H1 (cell line): ENCODE data around the gene IL6ST. TPM values are rescaled to one million over a fixed set of nuclear protein-coding genes. Genes with fewer than 3 reads are reported as not detected.

Source experiments
- CTCF ChIA-PET: fragments of 300-600 bp; sonication (Branson Sonifier 250); formaldehyde crosslinking; loops from one replicate; lab custom pipeline; 2021; ENCODE audit not compliant: partially characterized antibody; lab: Charles Lee
- POLR2A ChIA-PET: fragments of 300-600 bp; sonication (Branson Sonifier 250); formaldehyde crosslinking; loops from one replicate; lab custom pipeline; 2021; ENCODE audit warnings: inconsistent platforms; ENCODE audit not compliant: partially characterized antibody; lab: Charles Lee
- DNase-seq, 2 experiments: peaks; one replicate each; pipeline versions ENCODE4 v3.0.0 to v3.0.0-alpha.2; 2010 to 2022; ENCODE audit warnings: low spot score in 2 of 2, low read depth in 1 of 2, mixed read lengths in 1 of 2
- FAIRE-seq: peaks from 2 replicates; lab custom pipeline; 2011; peaks lifted over from hg19 to GRCh38; lab: Jason Lieb, UNC
- H2AFZ ChIP-seq: 2 replicates; pipeline ENCODE4 v1.8.1; 2012; ENCODE audit warnings: low read length, inconsistent platforms
- H2AK5ac ChIP-seq: 2 replicates; pipeline ENCODE4 v1.6.1; 2013; ENCODE audit warnings: low read depth, low read length
- H2BK120ac ChIP-seq: replicated peaks from 2 replicates; pipeline ENCODE3; 2013; ENCODE audit warnings: low read depth, low read length, inconsistent platforms
- H2BK12ac ChIP-seq: 2 replicates; pipeline ENCODE4 v1.6.1; 2013; ENCODE audit warnings: low read depth, low read length
- H2BK15ac ChIP-seq: 2 replicates; pipeline ENCODE4 v1.6.1; 2013; ENCODE audit warnings: low read length
- H2BK20ac ChIP-seq: 2 replicates; pipeline ENCODE4 v1.6.1; 2013; ENCODE audit warnings: low read length
- H2BK5ac ChIP-seq: 2 replicates; pipeline ENCODE4 v1.6.1; 2013; ENCODE audit warnings: low read depth, low read length
- H3K14ac ChIP-seq: 2 replicates; pipeline ENCODE4 v1.6.1; 2013; ENCODE audit warnings: inconsistent platforms; ENCODE audit not compliant: insufficient read length
- H3K18ac ChIP-seq: 2 replicates; pipeline ENCODE4 v1.6.1; 2013; ENCODE audit warnings: low read length; ENCODE audit errors: extremely low read depth
- H3K23ac ChIP-seq: 2 replicates; pipeline ENCODE4 v1.6.1; 2013; ENCODE audit warnings: inconsistent platforms; ENCODE audit not compliant: insufficient read length
- H3K23me2 ChIP-seq: 2 replicates; pipeline ENCODE4 v1.6.1; 2013; ENCODE audit warnings: low read depth, low read length
- H3K27ac ChIP-seq: 2 replicates; pipeline ENCODE4 v1.6.1; 2011; ENCODE audit warnings: low read depth, low read length, inconsistent platforms
- H3K27me3 ChIP-seq, 4 experiments: replicated peaks in 1 of 4; 1 replicate in 1 of 4; 2 replicates in 3 of 4; pipeline versions ENCODE4 v1.6.1 to v1.8.1; 2011 to 2013; ENCODE audit warnings: low read length in 3 of 4, mild to moderate bottlenecking in 3 of 4, inconsistent platforms in 2 of 4, mixed read lengths in 2 of 4, moderate library complexity in 1 of 4; ENCODE audit not compliant: control insufficient read depth in 3 of 4, insufficient read depth in 3 of 4; ENCODE audit errors: extremely low read depth in 1 of 4
- H3K36me3 ChIP-seq, 4 experiments: 2 replicates each; pipeline versions ENCODE4 v1.6.1 to v1.8.1; 2011 to 2013; ENCODE audit warnings: mild to moderate bottlenecking in 4 of 4, low read length in 3 of 4, moderate library complexity in 2 of 4, control low read depth in 1 of 4, inconsistent platforms in 1 of 4; ENCODE audit not compliant: insufficient read depth in 4 of 4, control insufficient read depth in 2 of 4
- H3K4ac ChIP-seq: replicated peaks from 2 replicates; pipeline ENCODE3; 2013; ENCODE audit warnings: low read length, low read depth, mixed read lengths, inconsistent platforms; ENCODE audit not compliant: insufficient read length
- H3K4me1 ChIP-seq, 4 experiments: replicated peaks in 1 of 4; 1 replicate in 1 of 4; 2 replicates in 3 of 4; pipeline versions ENCODE4 v1.6.1 to v1.8.1; 2011 to 2013; ENCODE audit warnings: low read length in 3 of 4, inconsistent platforms in 2 of 4, mixed read lengths in 1 of 4; ENCODE audit not compliant: insufficient read depth in 4 of 4, control insufficient read depth in 3 of 4
- H3K4me2 ChIP-seq, 2 experiments: 2 replicates each; pipeline versions ENCODE4 v1.6.1 to v1.8.1; 2011 to 2013; ENCODE audit warnings: low read depth in 2 of 2, low read length in 2 of 2, control low read depth in 1 of 2, inconsistent platforms in 1 of 2, mild to moderate bottlenecking in 1 of 2; ENCODE audit not compliant: insufficient read depth in 1 of 2
- H3K4me3 ChIP-seq, 4 experiments: fragments of 200-600, 300-600 bp in 1 of 4; sonication (generic), shearing (Covaris generic), sonication (Bioruptor Twin) in 1 of 4; 2 replicates each; pipeline versions ENCODE4 v1.5.1 to v1.8.1; 2011 to 2016; ENCODE audit warnings: low read length in 4 of 4, low read depth in 3 of 4, control low read depth in 2 of 4, inconsistent platforms in 2 of 4, mild to moderate bottlenecking in 2 of 4, mixed read lengths in 1 of 4, moderate library complexity in 1 of 4; ENCODE audit not compliant: insufficient read depth in 2 of 4; ENCODE audit errors: extremely low read depth in 1 of 4
- H3K56ac ChIP-seq: replicated peaks from 2 replicates; pipeline ENCODE3; 2013; ENCODE audit warnings: low read depth, mild to moderate bottlenecking, mixed read lengths, low read length, inconsistent platforms; ENCODE audit not compliant: insufficient read length
- H3K79me1 ChIP-seq: 2 replicates; pipeline ENCODE4 v1.6.1; 2013; ENCODE audit warnings: low read depth, low read length, control low read depth
- H3K79me2 ChIP-seq, 2 experiments: 2 replicates each; pipeline versions ENCODE4 v1.6.1 to v1.8.1; 2012 to 2013; ENCODE audit warnings: low read length in 2 of 2, mild to moderate bottlenecking in 2 of 2, inconsistent platforms in 1 of 2; ENCODE audit not compliant: insufficient read depth in 2 of 2, control insufficient read depth in 1 of 2
- H3K9ac ChIP-seq, 4 experiments: replicated peaks in 1 of 4; 1 replicate in 1 of 4; 2 replicates in 3 of 4; pipeline versions ENCODE4 v1.6.1 to v1.8.1; 2011 to 2013; ENCODE audit warnings: low read depth in 3 of 4, low read length in 3 of 4, control low read depth in 2 of 4, mild to moderate bottlenecking in 2 of 4, moderate library complexity in 2 of 4, inconsistent platforms in 1 of 4; ENCODE audit errors: extremely low read depth in 1 of 4
- H3K9me3 ChIP-seq, 2 experiments: 2 replicates each; pipeline versions ENCODE4 v1.6.1 to v1.8.1; 2012 to 2013; ENCODE audit warnings: mild to moderate bottlenecking in 2 of 2, moderate library complexity in 2 of 2, control low read depth in 1 of 2, inconsistent platforms in 1 of 2, low read depth in 1 of 2, low read length in 1 of 2, mixed read lengths in 1 of 2; ENCODE audit not compliant: insufficient read depth in 2 of 2
- H4K20me1 ChIP-seq, 2 experiments: replicated peaks in 1 of 2; 2 replicates each; pipeline versions ENCODE3 to v1.8.1; 2011 to 2013; ENCODE audit warnings: inconsistent platforms in 2 of 2, low read length in 2 of 2, mild to moderate bottlenecking in 1 of 2; ENCODE audit not compliant: insufficient read depth in 2 of 2, control insufficient read depth in 1 of 2
- H4K5ac ChIP-seq: 2 replicates; pipeline ENCODE4 v1.6.1; 2013; ENCODE audit warnings: low read length, low read depth, mixed read lengths, inconsistent platforms; ENCODE audit not compliant: insufficient read length
- H4K8ac ChIP-seq: 2 replicates; pipeline ENCODE4 v1.8.0; 2013; ENCODE audit warnings: mild to moderate bottlenecking, moderate library complexity, low read length, inconsistent platforms; ENCODE audit not compliant: insufficient read depth; ENCODE audit errors: extremely low read depth
- H4K91ac ChIP-seq: replicated peaks from 2 replicates; pipeline ENCODE3; 2013; ENCODE audit warnings: low read length, mixed read lengths, inconsistent platforms; ENCODE audit not compliant: insufficient read length
- ASH2L ChIP-seq: fragments of 200-600, 300-600 bp; sonication (generic); IDR thresholded peaks from one replicate; pipeline ENCODE4 v1.7.1; 2017; ENCODE audit warnings: low read length
- BRCA1 ChIP-seq: IDR thresholded peaks from 2 replicates; pipeline ENCODE4 v1.6.1; 2012; ENCODE audit warnings: low read depth, low read length, improper control_type of control experiment
- CREB1 ChIP-seq: IDR thresholded peaks from 2 replicates; pipeline ENCODE4 v1.6.1; 2012; ENCODE audit warnings: inconsistent platforms
- CTBP2 ChIP-seq: IDR thresholded peaks from 2 replicates; pipeline ENCODE4 v1.7.0; 2011; ENCODE audit warnings: borderline replicate concordance, mild to moderate bottlenecking, moderate library complexity, mixed read lengths, low read length; ENCODE audit not compliant: insufficient read depth, insufficient read length
- EZH2 ChIP-seq: fragments of 200-600 bp; sonication (generic); IDR thresholded peaks from 2 replicates; pipeline ENCODE4 v1.7.1; 2012; ENCODE audit warnings: low read depth, mild to moderate bottlenecking, moderate library complexity, low read length, inconsistent platforms; ENCODE audit not compliant: severe bottlenecking
- HDAC6 ChIP-seq: IDR thresholded peaks from one replicate; pipeline ENCODE4 v1.7.1; 2012; ENCODE audit warnings: low read depth, mild to moderate bottlenecking, inconsistent platforms, low read length, moderate library complexity
- JUND ChIP-seq: IDR thresholded peaks from 2 replicates; pipeline ENCODE4 v1.6.1; 2011; ENCODE audit warnings: mild to moderate bottlenecking, improper control_type of control experiment, low read length
- MAFK ChIP-seq: IDR thresholded peaks from 2 replicates; pipeline ENCODE4 v1.6.1; 2012; ENCODE audit warnings: low read depth, mild to moderate bottlenecking, improper control_type of control experiment, low read length
- SAP30 ChIP-seq: fragments of 300-600 bp; sonication (generic); IDR thresholded peaks from 2 replicates; pipeline ENCODE4 v1.7.1; 2012; ENCODE audit warnings: low read length, moderate library complexity, mild to moderate bottlenecking, inconsistent platforms; ENCODE audit not compliant: insufficient read depth, insufficient replicate concordance
- SP4 ChIP-seq: IDR thresholded peaks from 2 replicates; pipeline ENCODE4 v1.6.1; 2012; ENCODE audit warnings: low read length, inconsistent platforms
- SUZ12 ChIP-seq: fragments of 200-600 bp; sonication (generic); IDR thresholded peaks from 2 replicates; pipeline ENCODE4 v1.6.1; 2012; ENCODE audit warnings: mild to moderate bottlenecking, inconsistent platforms, low read length, moderate library complexity, mixed read lengths
- TEAD4 ChIP-seq: IDR thresholded peaks from 2 replicates; pipeline ENCODE4 v1.6.1; 2012; ENCODE audit warnings: low read depth, low read length, inconsistent platforms, mixed read lengths
- YY1 ChIP-seq: IDR thresholded peaks from 2 replicates; pipeline ENCODE4 v1.6.1; 2011; ENCODE audit warnings: low read depth, mild to moderate bottlenecking, low read length
- WGBS, 2 experiments: shearing (Covaris generic) in 1 of 2; methylation state at CpG; one replicate each; pipeline versions ENCODE4 v1.1.6 to v1.1.7; 2013 to 2015; ENCODE audit warnings: low lambda C conversion rate in 2 of 2, mixed read lengths in 2 of 2, inconsistent platforms in 1 of 2, low coverage in 1 of 2, missing lambda C conversion rate in 1 of 2; ENCODE audit not compliant: insufficient replicate concordance in 2 of 2, insufficient coverage in 1 of 2, insufficient read length in 1 of 2; ENCODE audit errors: extremely low coverage in 1 of 2, missing lambda C conversion rate in 1 of 2; 5-methylcytosine and 5-hydroxymethylcytosine counted together
- polyA plus RNA-seq, 7 experiments: library from polyadenylated mRNA; depleted of rRNA in 3 of 7; stranded (reverse) in 5 of 7; unstranded in 2 of 7; fragments of >200 nt in 5 of 7; fragments of 200-250 nt in 2 of 7; gene quantifications; 1 replicate in 5 of 7; 2 replicates in 1 of 7; 4 replicates in 1 of 7; pipeline versions ENCODE4 v1.2.1 to v1.2.3, GENCODE V29; 2011 to 2013; ENCODE audit warnings: missing spikeins in 2 of 7, mixed read lengths in 2 of 7
- total RNA-seq: library from RNA; stranded (reverse); fragmentation: NEBNext Ultra II Directional; extraction: Animal tissue kit (Norgen Biotek cat#: 25700); gene quantifications from 2 replicates; pipeline ENCODE4 v1.2.1, GENCODE V29; 2021
- TF ChIP-seq, protein P1 (sequence below): IDR thresholded peaks from 2 replicates; pipeline ENCODE4 v1.6.1; 2011; ENCODE audit warnings: low read length, improper control_type of control experiment

The IL6ST gene
- total and polyA plus RNA-seq, 2 of the 8 experiments (the other 6 are each of a cell fraction or from before 2014, with no cell fraction given): 1.4 to 11.1 TPM

GRCh38 chr5:55892479-55892878 is 102.3 kb downstream of the IL6ST start:
- DNase-seq (no peak), FAIRE-seq (no peak)
- Histone ChIP-seq H2AK5ac (no peak overlapping the region), H3K18ac (no peak overlapping the region), H3K23me2 (no peaks in the 10 kb centered on the region), H3K4ac (no peak overlapping the region), H3K14ac (no peak overlapping the region), H2BK5ac (no peak overlapping the region), H3K36me3 (no peaks in the 10 kb centered on the region), H2BK12ac (no peak overlapping the region), H3K79me2 (no peaks in the 10 kb centered on the region)
- ChIA-PET CTCF (no interaction called here), POLR2A (no interaction called here)
- TF ChIP-seq YY1 (no peak), BRCA1 (no peak), SUZ12 (no peak), ASH2L (no peak), CTBP2 (no peak), MAFK (no peak), JUND (no peak), SP4 (no peak), TEAD4 (no peak), SAP30 (no peak), CREB1 (no peak), EZH2 (no peak), HDAC6 (no peak)
- TF ChIP-seq, protein P1, sequence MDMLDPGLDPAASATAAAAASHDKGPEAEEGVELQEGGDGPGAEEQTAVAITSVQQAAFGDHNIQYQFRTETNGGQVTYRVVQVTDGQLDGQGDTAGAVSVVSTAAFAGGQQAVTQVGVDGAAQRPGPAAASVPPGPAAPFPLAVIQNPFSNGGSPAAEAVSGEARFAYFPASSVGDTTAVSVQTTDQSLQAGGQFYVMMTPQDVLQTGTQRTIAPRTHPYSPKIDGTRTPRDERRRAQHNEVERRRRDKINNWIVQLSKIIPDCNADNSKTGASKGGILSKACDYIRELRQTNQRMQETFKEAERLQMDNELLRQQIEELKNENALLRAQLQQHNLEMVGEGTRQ: no peak
- TF ChIP-seq, all 59 proteins: peak for 0
- Histone ChIP-seq H3K56ac (no peak overlapping the region), H4K5ac (no peak overlapping the region), H4K20me1 (no peaks in the 10 kb centered on the region), H4K91ac (no peak overlapping the region), H3K4me3 (no peak overlapping the region), H3K4me2 (no peak overlapping the region), H3K27ac (no peak overlapping the region), H3K27me3 (no peaks in the 10 kb centered on the region), H3K4me1 (no peaks in the 10 kb centered on the region), H3K9me3 (no peaks in the 10 kb centered on the region), H2BK15ac (no peak overlapping the region), H3K23ac (no peak overlapping the region), H2AFZ (no peak overlapping the region), H4K8ac (no peak overlapping the region), H3K9ac (no peak overlapping the region), H2BK120ac (no peak overlapping the region), H2BK20ac (no peak overlapping the region), H3K79me1 (no peaks in the 10 kb centered on the region)
- 83% methylated on average over 2 of the region's 2 CpGs; no CpG with 5 or more reads in 1 of the 2 experiments for WGBS, 2 experiments
